Limb (tissue), 2 donors: ENCODE results near the gene NATD1.

Experiments used
- DNase-seq, 2 donors: peaks; one replicate each; pipeline ENCODE4 v3.0.0-alpha.2; 2016; ENCODE audit errors: extremely low spot score in 2 of 2

NATD1 gene

DNA sequence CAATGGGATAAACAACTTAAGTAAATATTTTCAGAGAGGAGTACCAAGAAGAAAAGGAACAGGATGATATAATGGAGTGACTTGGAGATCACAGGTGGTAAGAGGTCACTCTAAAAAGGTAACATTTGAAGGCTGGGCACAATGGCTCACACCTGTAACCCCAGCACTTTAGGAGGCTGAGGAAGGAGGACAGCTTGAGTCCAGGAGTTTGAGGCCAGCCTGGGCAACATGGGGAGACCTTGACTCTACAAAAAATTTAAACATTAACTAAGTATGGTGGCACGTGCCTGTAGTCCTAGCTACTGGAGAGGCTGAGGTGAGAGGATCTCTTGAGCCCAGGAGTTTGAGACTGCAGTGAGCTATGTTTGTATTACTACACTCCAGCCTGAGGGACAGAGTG is 35.9 kb downstream of the NATD1 start:
- DNase-seq = no peak

DNA sequence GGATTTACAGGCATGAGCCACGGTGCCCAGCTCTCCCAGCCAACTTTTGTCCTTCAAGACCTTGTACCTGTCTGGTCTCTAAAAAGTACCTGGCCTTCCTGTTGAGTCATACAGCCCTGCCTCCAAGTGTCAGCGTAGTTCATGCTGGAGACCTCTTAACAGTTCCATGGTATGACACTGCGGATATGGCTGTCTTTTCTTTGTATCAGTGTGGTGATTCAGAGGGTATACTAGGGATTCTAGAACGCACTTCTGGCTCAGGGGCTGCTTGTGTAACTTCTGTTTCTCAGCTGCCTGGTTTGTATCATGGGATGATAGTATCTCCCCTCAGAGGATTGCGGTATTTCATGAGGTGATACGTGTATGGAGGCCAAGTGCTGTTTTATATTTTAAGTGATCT is 37.3 kb downstream of the NATD1 start:
- DNase-seq = no peak

DNA sequence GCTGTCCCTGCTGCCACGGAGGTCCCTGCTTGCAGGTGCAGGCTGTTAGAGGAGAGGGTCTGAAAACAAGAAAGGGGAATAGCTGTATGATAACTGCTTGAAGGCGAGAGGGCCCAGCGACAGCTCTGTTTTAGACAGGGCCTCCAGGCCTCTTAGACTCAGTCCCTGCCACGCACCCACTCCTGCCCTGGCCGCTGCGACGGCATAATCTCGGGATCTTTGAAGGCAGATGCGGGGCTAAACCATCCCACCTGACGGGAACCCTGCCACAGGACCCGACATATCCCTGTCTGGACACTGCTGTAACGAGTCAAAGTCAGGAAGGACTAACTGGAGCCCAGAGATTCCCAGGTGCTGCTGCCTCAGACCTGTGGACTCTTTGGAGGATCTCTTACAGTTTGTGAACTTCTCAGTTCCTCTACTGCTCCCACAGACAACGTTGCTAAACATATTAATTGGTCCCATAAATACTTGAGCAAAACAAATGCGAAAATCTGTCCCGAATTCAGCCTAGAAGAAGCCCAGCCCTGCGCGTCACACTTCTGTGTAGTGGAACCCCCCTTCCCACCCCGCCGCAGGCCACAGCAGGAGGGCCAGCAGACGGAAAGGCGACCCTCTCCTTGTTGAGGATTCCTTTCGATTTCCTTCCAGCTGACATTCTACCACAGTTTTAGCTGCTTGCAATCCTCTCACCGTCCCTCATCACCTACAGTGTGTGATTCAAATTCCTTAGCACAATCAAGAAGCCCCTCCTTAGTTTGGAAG is 38.3 kb downstream of the NATD1 start:
- DNase-seq = peak in 1 of 2 donors; percentile 48

DNA sequence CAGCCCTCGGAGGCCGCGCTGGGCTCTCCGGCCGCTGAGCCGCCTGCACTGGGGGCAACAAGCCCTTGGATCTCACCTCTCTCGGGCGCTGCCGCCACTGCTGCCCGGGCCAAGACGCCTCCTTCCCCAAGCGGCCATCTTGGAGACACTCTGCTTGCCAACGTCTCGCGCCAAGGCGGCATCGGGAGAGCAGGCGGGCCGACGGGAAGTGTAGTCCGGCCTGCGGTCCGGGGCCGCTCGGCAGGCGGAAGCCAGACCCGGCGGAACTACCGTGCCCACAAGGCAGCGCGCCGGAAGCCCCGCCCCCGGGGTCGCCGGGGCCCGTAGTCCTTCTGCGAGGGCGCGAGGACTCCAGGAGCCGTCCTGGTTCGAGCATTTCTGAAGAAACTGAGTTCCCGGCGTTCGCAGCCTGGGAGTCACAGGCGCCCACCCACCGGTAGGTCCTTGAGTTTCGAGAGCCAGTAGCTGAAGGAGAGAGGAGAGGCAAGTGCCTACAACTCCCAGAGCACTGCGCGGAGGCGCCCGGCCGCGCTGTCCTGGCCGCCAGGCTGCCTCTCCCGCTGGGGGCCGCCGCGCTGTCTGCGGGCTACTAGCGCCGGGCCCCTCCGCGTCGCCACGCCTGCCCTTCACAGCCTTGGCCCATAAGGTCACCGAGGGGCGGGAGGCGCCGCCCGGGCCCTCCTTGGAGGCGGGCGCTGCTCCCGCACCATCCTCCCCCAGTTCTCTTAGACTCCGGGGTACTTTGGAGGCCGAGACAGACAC is 39.0 kb downstream of the NATD1 start, which contains the start of gene TMEM11:
Gene TMEM11 (minus strand): TSS at position 147 of the 762 bp plus-strand sequence. CDS start 9 bp downstream, at position 138.
- DNase-seq = peak; percentile 96 to 98

DNA sequence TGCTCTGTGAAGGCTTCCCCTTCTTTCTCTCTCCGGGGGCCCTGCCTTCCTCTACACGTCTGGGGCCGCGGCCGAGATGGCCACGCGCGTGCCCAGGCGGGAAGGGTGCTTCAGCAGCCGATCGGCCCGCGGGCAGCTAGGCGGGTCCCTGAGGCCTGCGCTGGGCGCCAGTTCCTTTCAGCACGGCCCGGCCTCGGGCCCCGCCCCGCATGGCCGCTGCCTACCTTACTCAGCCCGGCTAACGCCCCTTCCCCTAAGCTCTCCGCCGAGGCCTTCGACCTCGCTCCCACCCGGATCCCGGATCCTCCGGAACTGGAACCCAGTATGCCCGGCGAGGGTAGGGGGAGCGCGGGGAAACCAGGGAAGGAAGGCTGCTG is 39.6 kb downstream of the NATD1 start:
- DNase-seq = no peak

DNA sequence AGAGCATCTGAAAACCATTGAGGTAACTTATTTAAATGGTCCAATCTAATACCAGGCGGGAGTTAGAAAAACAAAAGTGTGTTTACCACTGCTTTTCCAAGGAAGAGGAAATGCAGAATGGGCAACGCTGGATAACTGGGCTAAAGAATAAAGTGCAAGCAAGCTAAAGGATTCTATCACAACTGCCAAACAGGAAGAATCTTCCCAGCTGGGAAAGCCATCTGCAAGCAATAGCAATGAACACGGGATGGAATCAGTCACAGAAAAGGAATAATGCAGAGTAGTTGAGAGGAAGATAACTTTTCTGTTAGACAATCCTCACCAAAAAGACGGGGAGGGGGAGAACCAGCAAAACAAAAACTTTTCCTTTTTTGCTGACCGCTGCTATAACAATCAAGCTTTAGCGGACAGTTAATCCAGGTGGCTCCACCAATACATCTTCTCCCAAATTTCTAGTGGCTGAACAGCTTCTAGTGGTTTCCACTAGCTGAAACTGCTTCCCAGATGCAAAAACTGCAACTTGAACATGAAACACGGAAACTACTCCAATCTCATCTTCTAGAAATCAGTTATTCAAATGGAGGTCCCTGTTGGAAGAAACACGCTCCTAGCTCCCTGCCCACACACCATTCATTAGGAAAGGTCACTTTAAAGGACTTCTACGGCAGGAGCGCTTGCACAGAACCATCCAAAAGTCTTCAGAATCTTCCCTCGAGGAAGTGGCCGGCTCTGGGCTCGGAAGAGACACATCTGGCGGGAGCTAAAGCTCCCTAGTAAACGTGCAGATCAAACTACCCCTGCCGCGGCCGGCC is 40.2 kb downstream of the NATD1 start:
- no peak for DNase-seq

DNA sequence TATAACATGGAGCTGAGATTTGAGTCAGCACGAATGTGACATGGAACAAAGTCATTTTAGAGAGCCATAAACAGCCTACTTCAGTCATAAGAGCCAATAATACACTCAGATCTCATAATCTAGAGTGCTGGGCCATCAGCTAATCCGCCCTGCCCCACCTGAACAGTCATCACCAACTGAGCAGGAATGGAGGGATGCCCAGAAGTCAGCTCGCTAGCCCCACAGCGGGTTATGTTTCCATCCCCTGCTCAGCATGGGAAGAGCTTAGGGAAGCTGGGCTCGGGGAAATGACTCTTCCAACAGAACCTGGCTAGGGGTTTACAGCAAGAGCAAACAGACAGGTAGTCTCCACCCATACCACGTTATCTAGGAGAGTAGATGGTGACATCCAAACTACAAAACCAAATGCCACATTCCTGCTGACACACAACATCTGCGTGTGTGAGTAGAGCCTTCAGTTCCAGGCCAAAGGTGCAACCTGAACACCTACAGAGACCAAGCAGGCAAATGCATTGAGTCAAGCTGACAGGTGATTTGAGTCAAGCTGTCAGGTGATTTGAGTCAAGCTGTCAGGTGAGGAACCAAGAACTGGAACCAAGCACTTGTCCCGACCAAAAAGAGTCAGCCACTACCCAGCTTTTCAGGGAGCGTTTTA is 41.3 kb downstream of the NATD1 start:
- no peak for DNase-seq

DNA sequence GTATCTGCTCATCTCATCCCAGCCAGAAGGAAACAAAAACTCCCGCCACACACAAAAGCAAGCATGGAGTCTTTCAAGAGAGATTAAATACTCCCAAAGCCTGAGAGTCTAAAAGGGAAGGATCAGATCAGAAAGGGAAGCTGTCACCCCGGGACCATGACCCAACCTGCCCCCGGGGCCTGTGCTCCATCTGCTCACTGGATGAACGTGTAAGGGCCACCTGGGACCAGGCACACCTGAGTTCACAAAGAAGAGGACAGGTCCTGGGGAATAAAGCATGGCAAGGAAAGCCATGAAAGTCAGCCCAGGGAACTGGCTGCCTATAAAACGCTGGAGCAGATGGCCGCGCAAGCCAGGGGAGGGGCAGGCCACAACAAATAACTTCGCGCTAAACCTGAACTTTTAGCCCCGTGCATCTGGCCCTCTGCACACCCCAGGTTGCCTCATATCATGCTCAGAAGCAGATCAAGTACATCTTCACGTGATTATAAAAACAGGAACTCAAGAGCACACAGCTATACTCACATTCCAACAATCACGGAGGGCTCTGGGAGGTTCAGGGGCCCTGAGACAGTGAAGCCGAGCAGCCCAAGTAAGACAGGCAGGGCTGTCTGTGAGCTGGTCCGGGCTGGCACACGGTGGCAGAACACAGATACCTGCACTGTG is 42.7 kb downstream of the NATD1 start:
- DNase-seq = no peak

DNA sequence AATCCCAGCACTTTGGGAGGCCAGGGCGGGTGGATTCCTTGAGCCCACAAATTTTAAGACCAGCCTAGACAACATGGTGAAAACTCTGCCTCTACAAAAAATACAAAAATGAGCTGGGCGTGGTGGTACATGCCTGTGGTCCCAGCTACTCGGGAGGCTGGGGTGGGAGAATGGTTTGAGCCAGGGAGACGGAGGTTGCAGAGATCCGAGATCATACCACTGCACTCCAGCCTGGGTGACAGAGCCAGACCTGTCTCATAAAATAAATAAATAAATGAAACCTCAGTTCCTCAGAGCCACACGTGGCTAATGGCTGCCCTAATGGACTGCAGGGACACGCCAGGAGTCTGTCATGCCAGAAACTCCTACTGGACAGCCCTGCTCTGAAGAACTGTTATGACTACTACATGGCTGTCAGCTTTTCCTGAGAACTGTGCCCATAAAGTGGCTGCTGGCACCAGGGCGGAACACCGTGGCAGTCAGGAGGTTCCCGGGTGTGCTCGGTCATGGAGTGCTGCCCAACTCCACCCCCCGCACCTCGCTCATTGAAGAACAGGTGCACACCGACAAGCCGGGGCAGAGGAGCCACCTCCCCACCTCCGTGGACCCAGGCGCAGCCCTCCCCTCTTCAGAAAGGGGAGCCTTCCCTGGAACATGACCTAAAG is 43.6 kb downstream of the NATD1 start:
- DNase-seq = no peak

DNA sequence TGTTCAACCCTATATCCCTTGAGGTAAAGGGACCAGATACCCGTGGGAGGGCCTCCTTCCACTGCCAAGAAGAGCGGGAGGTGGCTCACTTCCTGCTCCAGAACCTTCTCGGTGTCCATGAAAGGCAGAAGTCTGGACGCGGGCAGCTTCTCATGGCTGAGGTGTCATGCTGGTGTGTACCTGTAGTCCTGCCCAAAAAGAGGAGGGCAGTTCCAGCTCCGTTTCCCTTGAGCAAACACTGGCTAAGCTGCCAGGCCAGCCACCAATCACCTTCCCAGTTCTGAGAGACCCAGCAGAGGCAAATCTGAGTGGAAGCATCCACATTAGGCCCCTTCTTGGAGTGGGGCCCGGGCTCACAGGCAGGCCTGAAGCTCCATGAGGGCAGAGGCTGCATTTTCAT is 44.9 kb downstream of the NATD1 start:
- DNase-seq = no peak

DNA sequence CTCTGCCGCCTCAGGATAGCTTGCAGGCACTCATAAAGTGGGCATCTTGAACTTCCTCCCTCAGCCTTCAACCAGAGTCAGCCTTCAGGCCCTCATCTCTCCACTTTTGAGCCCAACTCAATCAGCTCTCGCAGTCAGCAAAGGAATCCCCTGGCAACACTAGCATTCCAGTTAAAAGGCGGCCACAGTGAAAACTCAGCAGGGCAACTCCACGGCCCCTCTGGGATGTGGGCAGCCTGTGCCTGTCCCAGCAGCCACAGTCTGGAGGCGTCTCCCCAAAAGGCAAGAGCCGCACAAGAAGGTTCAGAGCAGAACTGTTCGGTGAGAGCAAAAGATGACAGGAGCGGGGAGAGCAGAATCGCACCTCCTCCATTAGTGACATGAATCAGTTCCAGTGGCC is 48.3 kb downstream of the NATD1 start:
- no peak for DNase-seq

DNA sequence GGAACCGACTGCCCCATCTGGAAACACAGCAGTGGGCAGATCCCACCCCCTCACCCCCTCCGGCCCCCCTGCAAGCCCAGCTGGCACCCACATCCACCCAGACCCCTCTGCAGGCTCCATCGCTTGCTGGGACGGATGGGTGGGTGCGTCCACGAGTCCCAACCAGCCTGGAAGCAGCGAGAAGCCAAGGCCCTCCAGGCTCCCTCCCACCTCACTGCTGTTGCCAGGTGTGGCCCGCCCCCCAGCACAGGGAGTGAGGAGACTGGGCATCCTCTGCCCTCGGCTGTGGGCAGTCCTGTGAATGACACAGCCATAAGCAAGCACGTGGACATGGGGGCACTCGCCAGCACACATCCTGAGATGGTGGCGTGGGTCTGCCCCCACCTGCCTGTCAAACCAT is 50.7 kb downstream of the NATD1 start:
- DNase-seq = no peak

DNA sequence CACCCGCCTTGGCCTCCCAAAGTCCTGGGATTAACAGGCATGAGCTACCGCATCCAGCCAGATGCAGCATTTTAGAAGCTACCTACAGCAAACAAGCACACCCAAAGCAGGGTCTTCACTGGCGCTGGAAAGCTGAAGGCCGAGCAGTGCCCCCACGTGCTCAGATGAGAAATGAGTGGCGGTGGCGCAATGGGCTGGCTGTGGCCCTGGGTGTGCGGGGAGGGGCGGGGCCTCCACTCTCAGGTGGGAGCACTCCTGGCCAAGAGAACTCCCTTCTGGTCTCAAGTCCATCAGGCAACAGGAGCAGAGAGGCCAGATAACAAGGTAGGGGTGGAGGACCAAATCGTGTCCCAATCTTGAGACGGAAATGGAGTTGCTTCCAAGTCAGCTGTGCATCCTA is 51.3 kb downstream of the NATD1 start:
- DNase-seq = no peak

DNA sequence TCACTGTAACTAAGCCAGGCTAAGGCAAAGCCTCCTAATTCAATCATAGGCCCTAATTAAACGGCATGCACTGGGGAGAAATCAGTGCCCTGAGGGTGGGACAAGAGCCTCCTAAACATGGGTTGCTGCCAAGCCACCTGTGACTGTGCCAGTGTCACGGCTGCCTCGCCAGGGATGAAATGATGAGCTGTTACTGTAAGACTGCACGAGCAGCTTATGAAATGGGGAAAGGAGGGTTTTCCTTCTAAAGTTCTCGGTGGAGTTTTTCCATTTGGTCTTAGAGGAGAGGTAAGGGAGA is 52.0 kb downstream of the NATD1 start:
- DNase-seq = no peak

DNA sequence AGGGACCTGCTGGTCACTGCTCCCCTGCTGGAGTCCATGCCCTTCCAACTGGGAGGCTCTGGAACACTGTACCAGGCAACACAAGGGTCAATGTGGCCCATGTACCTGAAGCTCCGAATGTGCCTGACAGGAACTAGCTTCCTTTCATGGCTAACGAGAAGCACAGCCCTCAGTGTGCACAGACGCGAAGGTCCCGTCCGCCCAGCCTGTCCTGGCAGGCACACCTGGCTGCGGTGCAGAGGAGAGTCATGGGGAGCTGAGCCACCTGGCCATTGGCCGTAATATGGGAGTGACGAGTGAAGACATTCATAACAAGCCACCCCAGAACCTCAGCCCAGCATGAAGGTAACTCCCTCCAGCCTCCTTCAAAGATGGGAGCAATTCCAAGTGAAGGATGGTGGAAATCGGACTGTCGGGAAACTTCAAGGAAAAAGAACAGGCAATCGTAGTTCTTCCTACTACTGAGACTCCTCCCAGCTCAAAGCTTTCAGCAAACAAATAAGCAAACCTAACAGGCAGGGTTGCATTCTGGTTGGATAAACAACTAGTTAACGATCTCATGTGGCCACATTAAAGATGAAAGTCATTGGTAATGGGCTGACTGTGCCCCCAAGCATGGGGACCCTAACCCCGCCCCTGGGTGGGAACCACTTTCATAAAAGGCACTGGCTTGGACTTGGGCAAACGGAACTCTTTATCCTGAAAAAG is 52.5 kb downstream of the NATD1 start:
- no peak for DNase-seq

DNA sequence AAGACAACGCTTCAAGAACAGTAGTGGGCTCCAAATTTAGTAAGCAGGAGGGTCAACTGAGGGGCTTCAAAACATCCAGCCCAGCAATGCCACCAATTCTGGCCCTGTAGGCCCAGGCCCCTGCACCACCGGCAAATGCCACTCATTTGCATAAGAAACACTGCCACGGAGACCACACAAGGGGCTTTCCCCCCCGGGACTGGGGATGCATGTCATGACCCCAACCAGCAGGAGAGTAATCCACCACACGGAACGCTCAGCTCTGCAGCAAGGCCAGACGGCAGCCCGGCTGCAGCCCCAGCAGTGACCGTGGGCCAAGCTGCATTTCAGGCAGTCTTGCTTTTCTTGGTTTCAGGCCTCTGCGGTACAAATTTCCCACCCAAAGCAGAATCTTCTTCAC is 53.4 kb downstream of the NATD1 start:
- no peak for DNase-seq

DNA sequence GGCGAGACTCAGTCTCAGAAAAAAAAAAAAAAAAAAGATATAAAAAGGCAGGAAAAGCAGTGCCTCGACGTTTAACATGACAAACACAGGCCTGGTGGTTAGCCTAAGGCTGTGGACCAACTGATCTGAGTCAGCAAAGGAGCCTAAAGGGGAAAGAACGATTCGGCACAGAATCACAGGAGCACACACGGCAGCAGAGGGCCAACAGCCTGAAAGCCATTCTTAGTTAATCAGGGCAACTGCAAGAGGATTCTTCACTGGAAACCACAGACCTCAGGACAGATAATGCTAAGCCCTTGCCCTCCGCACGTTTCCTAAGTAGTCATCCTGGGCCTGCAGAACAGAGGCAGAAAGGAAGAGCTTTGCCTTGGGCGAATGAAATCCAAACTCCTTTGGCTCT is 53.9 kb downstream of the NATD1 start:
- no peak for DNase-seq

DNA sequence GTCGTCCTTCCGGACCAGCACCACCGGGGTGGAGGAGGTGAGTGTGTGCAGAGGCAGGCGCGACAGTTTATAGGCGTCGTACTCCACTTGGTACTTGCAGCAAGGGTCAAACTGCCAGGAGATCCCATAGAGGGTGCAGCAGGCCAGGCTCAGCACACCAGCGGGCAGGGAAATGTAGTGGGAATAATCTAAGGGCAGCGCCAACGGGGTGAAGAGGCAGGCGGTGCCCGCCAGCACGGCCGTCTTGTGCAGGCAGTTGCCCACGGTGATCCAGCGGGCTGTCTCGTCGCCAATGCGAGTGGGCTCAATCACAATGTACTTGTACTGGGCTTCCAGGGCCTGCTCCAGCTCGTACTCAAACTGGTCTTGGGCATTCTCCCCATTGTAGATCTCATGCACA is 54.8 kb downstream of the NATD1 start:
- DNase-seq = no peak

DNA sequence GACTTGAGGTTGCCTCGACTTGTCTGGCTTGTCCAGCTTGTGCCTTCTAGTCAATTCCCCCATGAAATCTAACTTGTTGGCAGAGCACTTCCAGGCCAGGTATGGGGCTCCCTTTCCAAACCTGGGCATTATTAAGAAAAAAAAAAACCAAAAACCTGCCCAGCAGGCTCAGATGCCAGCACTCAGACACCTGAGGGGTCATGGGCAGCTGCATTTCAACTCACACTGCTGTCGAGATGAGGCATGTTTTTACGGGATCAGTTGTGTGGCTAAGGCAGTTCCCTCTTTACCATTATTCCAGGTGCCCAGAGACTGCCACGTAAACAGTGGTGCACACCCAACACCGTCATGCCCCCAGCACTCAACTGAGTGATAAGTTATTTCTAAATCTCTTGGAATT is 57.1 kb downstream of the NATD1 start:
- no peak for DNase-seq

DNA sequence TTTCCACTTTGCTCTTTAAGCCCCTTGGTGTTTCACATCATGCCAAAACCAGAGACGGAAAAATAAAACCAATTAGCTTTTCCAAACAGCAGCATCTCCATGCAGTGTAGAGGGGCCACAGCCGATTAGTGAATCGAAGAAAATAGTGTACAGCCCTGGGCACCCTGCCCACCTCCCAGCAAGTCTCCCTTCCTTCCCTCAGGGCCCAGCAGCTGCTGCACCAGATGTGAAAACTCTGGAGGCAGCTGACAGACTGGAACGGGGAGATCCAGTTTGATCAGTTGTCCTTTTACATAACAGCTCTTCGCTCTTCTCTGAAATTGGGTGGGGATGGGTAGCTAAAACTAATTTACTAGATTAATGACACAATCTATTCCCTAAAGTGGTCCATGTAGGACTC is 58.5 kb downstream of the NATD1 start:
- peak; percentile 58 to 68 for DNase-seq
